K562 (cell line): Measurements from ENCODE around the gene RALB. TPM values are rescaled to one million over a fixed set of nuclear protein-coding genes. Genes with fewer than 3 reads are reported as not detected.

Experiments used
- ATAC-seq: fragments of 200-7000 bp; cut with Tn5 transposase; 3 replicates; pipeline ENCODE4 v1.9.1; 2020; ENCODE audit warnings: moderate library complexity
- BruUV-seq: library from RNA; stranded (reverse); fragments of 400-500 nt; replicated peaks from 2 replicates; lab custom pipeline; 2021; lab: Mats Ljungman, UMichigan
- CTCF ChIA-PET: fragments of 300-600 bp; formaldehyde crosslinking; extraction: SDS; loops from one replicate; lab custom pipeline; 2021; ENCODE audit warnings: low intra/inter-chr PET ratio; lab: Yijun Ruan, JAX
- POLR2A ChIA-PET: fragments of 300-600, 350-650 bp; sonication (Branson Sonifier 250); formaldehyde crosslinking; extraction: SDS; loops from one replicate; lab custom pipeline; 2021; ENCODE audit warnings: antibody characterized with exemption, inconsistent platforms; lab: Yijun Ruan, JAX
- DNase-seq, 4 experiments: peaks; one replicate each; pipeline versions ENCODE4 v3.0.0 to v3.0.0-alpha.2; 2011 to 2018; ENCODE audit warnings: low spot score in 3 of 4, mixed read lengths in 3 of 4; ENCODE audit errors: extremely low read depth in 1 of 4
- FAIRE-seq: peaks from 2 replicates; lab custom pipeline; 2011; peaks lifted over from hg19 to GRCh38; lab: Jason Lieb, UNC
- H2AFZ ChIP-seq: 2 replicates; pipeline ENCODE4 v1.6.0; 2011; ENCODE audit warnings: low read depth, low read length, control low read depth, inconsistent platforms
- H3K27ac ChIP-seq: fragments of 200-600 bp; 3 replicates; pipeline ENCODE4 v1.8.0; 2011; ENCODE audit warnings: low read depth, mild to moderate bottlenecking, control low read depth, inconsistent platforms, low read length, moderate library complexity, mixed read lengths; ENCODE audit errors: extremely low read depth
- H3K27me3 ChIP-seq, 2 experiments: fragments of 300-600 bp in 1 of 2; 2 replicates in 1 of 2; 3 replicates in 1 of 2; pipeline versions ENCODE4 v1.6.0 to v1.8.0; 2011; ENCODE audit warnings: inconsistent platforms in 2 of 2, low read length in 2 of 2, mild to moderate bottlenecking in 1 of 2, mixed read lengths in 1 of 2, moderate library complexity in 1 of 2; ENCODE audit not compliant: control insufficient read depth in 2 of 2, insufficient read depth in 2 of 2
- H3K36me3 ChIP-seq: fragments of 300-600 bp; 3 replicates; pipeline ENCODE4 v1.8.0; 2011; ENCODE audit warnings: mild to moderate bottlenecking, low read length, inconsistent platforms; ENCODE audit not compliant: control insufficient read depth, insufficient read depth
- H3K4me1 ChIP-seq, 2 experiments: fragments of 200-600 bp in 1 of 2; replicated peaks in 1 of 2; 2 replicates in 1 of 2; 3 replicates in 1 of 2; pipeline versions ENCODE4 v1.5.1 to v1.8.0; 2011; ENCODE audit warnings: inconsistent platforms in 2 of 2, low read length in 2 of 2, mild to moderate bottlenecking in 1 of 2, mixed read lengths in 1 of 2, moderate library complexity in 1 of 2; ENCODE audit not compliant: control insufficient read depth in 2 of 2, insufficient read depth in 2 of 2
- H3K4me2 ChIP-seq: 2 replicates; pipeline ENCODE4 v1.6.1; 2011; ENCODE audit warnings: low read length, control low read depth, inconsistent platforms, mixed read lengths; ENCODE audit not compliant: insufficient read depth
- H3K4me3 ChIP-seq: fragments of 200-600 bp; sonication (generic), shearing (Covaris generic); 2 replicates; pipeline ENCODE4 v1.5.1; 2016; ENCODE audit warnings: control low read depth, inconsistent platforms
- H3K79me2 ChIP-seq: fragments of 200-600 bp; 3 replicates; pipeline ENCODE4 v1.8.0; 2011; ENCODE audit warnings: low read length, inconsistent platforms; ENCODE audit not compliant: control insufficient read depth, insufficient read depth
- H3K9ac ChIP-seq, 2 experiments: 2 replicates each; pipeline versions ENCODE4 v1.6.0 to v1.6.1; 2011; ENCODE audit warnings: low read depth in 2 of 2, low read length in 2 of 2, control low read depth in 1 of 2, inconsistent platforms in 1 of 2, mild to moderate bottlenecking in 1 of 2, mixed read lengths in 1 of 2; ENCODE audit not compliant: insufficient read depth in 1 of 2
- H3K9me1 ChIP-seq: one replicate; pipeline ENCODE4 v1.6.0; 2011; ENCODE audit warnings: inconsistent platforms, mild to moderate bottlenecking, low read length, moderate library complexity; ENCODE audit not compliant: control insufficient read depth, insufficient read depth
- H3K9me3 ChIP-seq: replicated peaks from 2 replicates; pipeline ENCODE4 v1.5.1; 2011; ENCODE audit warnings: low read depth, low read length, inconsistent platforms; ENCODE audit not compliant: control insufficient read depth, insufficient read depth
- H4K20me1 ChIP-seq: replicated peaks from 2 replicates; pipeline ENCODE4 v1.6.1; 2011; ENCODE audit warnings: low read length, inconsistent platforms, mixed read lengths; ENCODE audit not compliant: control insufficient read depth, insufficient read depth
- CUX1 ChIP-seq: fragments of 200-800 bp; sonication (Bioruptor generic); IDR thresholded peaks from 2 replicates; pipeline ENCODE4 v1.6.1; 2016; ENCODE audit warnings: missing genetic modification characterization, missing compliant biosample characterization
- MYC ChIP-seq, 2 experiments: fragments of 250-450 bp in 1 of 2; sonication (Bioruptor Pico) in 1 of 2; IDR thresholded peaks; 2 replicates each; pipeline versions ENCODE4 v1.5.1 to v1.6.1; 2012 to 2021; ENCODE audit warnings: low read depth in 2 of 2, borderline replicate concordance in 1 of 2, improper control_type of control experiment in 1 of 2, low read length in 1 of 2, mild to moderate bottlenecking in 1 of 2, moderate library complexity in 1 of 2
- NR3C1 ChIP-seq: sonication (generic); formaldehyde crosslinking; IDR thresholded peaks from 2 replicates; pipeline ENCODE4 v1.8.1; 2022; ENCODE audit warnings: missing genetic modification reagents
- RAD21 ChIP-seq, 2 experiments: fragments of 250-450 bp in 1 of 2; fragments of 450-650 bp in 1 of 2; sonication (Bioruptor Pico) in 1 of 2; formaldehyde crosslinking in 1 of 2; IDR thresholded peaks in 1 of 2; conservative IDR thresholded peaks in 1 of 2; 2 replicates each; pipeline versions ENCODE4 v1.4.0 to v1.8.0; 2020 to 2022; ENCODE audit warnings: mild to moderate bottlenecking in 2 of 2, moderate library complexity in 1 of 2
- UBTF ChIP-seq, 2 experiments: IDR thresholded peaks; 2 replicates each; pipeline ENCODE4 v1.6.1; 2012; ENCODE audit warnings: improper control_type of control experiment in 2 of 2, low read depth in 2 of 2, low read length in 2 of 2, borderline replicate concordance in 1 of 2
- ZFX ChIP-seq: sonication (generic); formaldehyde crosslinking; IDR thresholded peaks from 2 replicates; pipeline ENCODE4 v1.8.0; 2022; ENCODE audit warnings: mild to moderate bottlenecking, missing genetic modification reagents, moderate library complexity
- ZNF217 ChIP-seq: sonication (generic); formaldehyde crosslinking; IDR thresholded peaks from 2 replicates; pipeline ENCODE4 v1.8.0; 2022; ENCODE audit warnings: mild to moderate bottlenecking, missing genetic modification reagents
- ZNF609 ChIP-seq: sonication (generic); formaldehyde crosslinking; IDR thresholded peaks from 2 replicates; pipeline ENCODE4 v1.8.1; 2023; ENCODE audit warnings: missing genetic modification reagents, mild to moderate bottlenecking, borderline replicate concordance
- ZNF77 ChIP-seq: fragments of 250-450 bp; sonication (Bioruptor Pico); IDR thresholded peaks from 2 replicates; pipeline ENCODE4 v1.5.0; 2020
- WGBS: fragments of 100-300 bp; shearing (Covaris generic); methylation state at CpG from one replicate; pipeline ENCODE4 v1.1.6; 2016; ENCODE audit warnings: low coverage, mixed read lengths; ENCODE audit not compliant: insufficient coverage; ENCODE audit errors: missing lambda C conversion rate; 5-methylcytosine and 5-hydroxymethylcytosine counted together
- in situ Hi-C: fragments of 300-500 bp; cut with MboI; formaldehyde crosslinking; loops from 4 replicates; pipeline ENCODE4 v1.15.0; 2018; ENCODE audit warnings: inconsistent platforms, mixed read lengths
- intact Hi-C: fragments of 100-400 bp; cut with micrococcal nuclease; formaldehyde crosslinking; loops from 2 replicates; pipeline ENCODE4 v1.14.2; 2022
- polyA plus RNA-seq, 8 experiments: library from polyadenylated mRNA; depleted of rRNA in 4 of 8; stranded (reverse) in 5 of 8; unstranded in 3 of 8; fragments of >200 nt; fragmentation: Nextera tagmentation in 2 of 8; fragmentation: Illumina TruSeq in 1 of 8; extraction: Ambion mirVana in 2 of 8; extraction: Trizol in 1 of 8; gene quantifications; 2 replicates each; pipeline versions ENCODE4 v1.2.1 to v1.2.3, GENCODE V29; 2011 to 2014; ENCODE audit warnings: inconsistent platforms in 1 of 8, missing spikeins in 1 of 8
- total RNA-seq, 7 experiments: library from RNA; depleted of rRNA in 6 of 7; stranded (reverse); fragments of >200 nt in 6 of 7; fragmentation: Illumina TruSeq in 2 of 7; extraction: Trizol in 2 of 7; gene quantifications; 2 replicates each; pipeline versions ENCODE4 v1.2.1 to v1.2.3, GENCODE V29; 2011 to 2021; ENCODE audit warnings: low replicate concordance in 1 of 7

The RALB gene
- total and polyA plus RNA-seq, 9 of the 15 experiments (the other 6 are each of a cell fraction or from before 2014, with no cell fraction given): 14.8 to 65.6 (median 38.4) TPM

- FAIRE-seq (no peak), DNase-seq (no peak), ATAC-seq (no peak)
- ChIA-PET POLR2A (no interaction called here), CTCF (no interaction called here)
- peaks cover 11% of the 10 kb centered on the region; the same call in 1 of the 2 replicates for H3K9me3 ChIP-seq
- H3K4me1 ChIP-seq: no peaks in the 10 kb centered on the region; a peak in 1 of 5 replicates
- no peak overlapping the region for H3K27ac ChIP-seq
- BruUV-seq: no TSS peak
- intact Hi-C loops (no loop called here), in situ Hi-C loops (no loop called here)
- no peak overlapping the region for H3K4me2 ChIP-seq
- H3K4me3 ChIP-seq: no peak overlapping the region
- H3K36me3 ChIP-seq: peaks cover 24% of the 10 kb centered on the region; the same call in 2 of the 3 replicates
- no peaks in the 10 kb centered on the region for H4K20me1 ChIP-seq
- H2AFZ ChIP-seq: no peak overlapping the region
- H3K9me1 ChIP-seq: no peaks in the 10 kb centered on the region
- H3K9ac ChIP-seq: no peak overlapping the region
- H3K27me3 ChIP-seq: no peaks in the 10 kb centered on the region
- peaks cover 12% of the 10 kb centered on the region for H3K79me2 ChIP-seq
- WGBS: 98% methylated on average over 14 of the region's 14 CpGs
- no peak for TF ChIP-seq ZNF217 (CRISPR knock-in tag)
- no peak for TF ChIP-seq MYC (IDR thresholded peaks at IDR 0.05; ENCODE audit: low read depth, low read length)
- no peak for TF ChIP-seq MYC (CRISPR knock-in tag; IDR thresholded peaks at IDR 0.05; ENCODE audit: borderline replicate concordance, low read depth)
- no peak for TF ChIP-seq UBTF (IDR thresholded peaks at IDR 0.05; ENCODE audit: borderline replicate concordance in 1 of 2, low read depth in 2 of 2, low read length in 2 of 2)
- no peak for TF ChIP-seq ZNF609 (CRISPR knock-in tag)
- no peak for TF ChIP-seq NR3C1 (CRISPR knock-in tag)
- no peak for TF ChIP-seq RAD21 (CRISPR knock-in tag; conservative IDR thresholded peaks at IDR 0.05 in 1 of 2, IDR thresholded peaks at IDR 0.05 in 1 of 2)
- no peak for TF ChIP-seq ZNF77
- TF ChIP-seq CUX1 (CRISPR knock-in tag): no peak
- no peak for TF ChIP-seq ZFX
Measured at GRCh38 chr2:120279708-120280107, 27.1 kb downstream of the RALB start.
